Stimulated activated CD8-positive, alpha-beta memory T cell treated with anti-CD3 and anti-CD28 coated beads, Interleukin-7, amount 100 ng/mL, for 4 hours (primary cell): Measurements from ENCODE around the gene USF2.

Source experiments
- DNase-seq, 2 donors: peaks; one replicate each; pipeline ENCODE4 v3.0.0-alpha.2; 2020; ENCODE audit warnings: low read depth in 2 of 2

Gene USF2

DNA sequence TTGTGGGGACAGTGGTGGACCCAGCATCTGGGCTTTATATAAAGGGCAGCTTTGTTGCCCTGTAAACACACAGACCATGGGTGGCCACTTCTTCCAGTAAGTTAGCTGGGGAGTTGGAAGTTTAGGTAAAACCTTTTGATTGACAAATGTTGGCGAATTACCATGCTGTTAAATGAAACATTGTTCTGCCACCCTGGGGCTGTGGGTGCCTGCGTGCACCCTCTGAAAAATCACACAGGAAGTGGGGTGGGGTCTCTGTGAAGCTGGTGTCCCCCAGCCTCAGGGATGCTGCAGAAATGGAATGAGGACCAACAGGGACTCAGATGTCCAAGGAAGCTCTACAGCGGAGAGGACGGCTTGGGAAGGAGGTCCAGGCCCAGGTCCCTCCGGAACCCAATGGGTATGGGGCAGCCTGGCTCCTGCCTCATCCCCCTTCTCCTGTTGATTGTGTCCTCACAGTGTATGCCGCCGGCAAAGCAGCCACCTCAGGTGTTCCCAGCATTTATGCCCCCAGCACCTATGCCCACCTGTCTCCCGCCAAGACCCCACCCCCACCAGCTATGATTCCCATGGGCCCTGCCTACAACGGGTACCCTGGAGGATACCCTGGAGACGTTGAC lies 2.8 kb upstream of the USF2 start:
- DNase-seq, result no peak

DNA sequence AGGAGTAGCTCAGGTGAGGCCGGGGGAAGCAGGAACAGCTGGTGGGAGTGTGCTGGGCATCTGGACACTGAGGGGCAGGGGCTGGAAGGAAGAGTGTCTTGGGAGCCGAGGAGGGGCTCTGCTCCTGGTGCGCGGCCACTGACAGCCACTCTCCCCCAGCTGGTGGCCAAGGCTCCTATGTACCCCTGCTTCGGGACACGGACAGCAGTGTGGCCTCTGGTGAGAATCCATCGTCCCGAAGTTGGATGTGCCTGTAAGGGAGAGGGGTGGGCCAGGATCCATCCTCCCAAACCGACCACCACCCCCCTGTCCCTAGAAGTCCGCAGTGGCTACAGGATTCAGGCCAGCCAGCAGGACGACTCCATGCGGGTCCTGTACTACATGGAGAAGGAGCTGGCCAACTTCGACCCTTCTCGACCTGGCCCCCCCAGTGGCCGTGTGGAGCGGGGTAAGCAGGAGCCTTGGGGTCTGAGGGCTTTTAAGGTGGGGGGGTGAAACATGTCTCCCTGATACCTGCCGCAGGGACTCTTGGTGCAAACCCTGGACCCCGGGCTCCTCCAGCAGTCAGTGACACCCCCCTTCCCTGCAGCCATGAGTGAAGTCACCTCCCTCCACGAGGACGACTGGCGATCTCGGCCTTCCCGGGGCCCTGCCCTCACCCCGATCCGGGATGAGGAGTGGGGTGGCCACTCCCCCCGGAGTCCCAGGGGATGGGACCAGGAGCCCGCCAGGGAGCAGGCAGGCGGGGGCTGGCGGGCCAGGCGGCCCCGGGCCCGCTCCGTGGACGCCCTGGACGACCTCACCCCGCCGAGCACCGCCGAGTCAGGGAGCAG lies 2.0 kb upstream of the USF2 start:
- DNase-seq, result no peak

DNA sequence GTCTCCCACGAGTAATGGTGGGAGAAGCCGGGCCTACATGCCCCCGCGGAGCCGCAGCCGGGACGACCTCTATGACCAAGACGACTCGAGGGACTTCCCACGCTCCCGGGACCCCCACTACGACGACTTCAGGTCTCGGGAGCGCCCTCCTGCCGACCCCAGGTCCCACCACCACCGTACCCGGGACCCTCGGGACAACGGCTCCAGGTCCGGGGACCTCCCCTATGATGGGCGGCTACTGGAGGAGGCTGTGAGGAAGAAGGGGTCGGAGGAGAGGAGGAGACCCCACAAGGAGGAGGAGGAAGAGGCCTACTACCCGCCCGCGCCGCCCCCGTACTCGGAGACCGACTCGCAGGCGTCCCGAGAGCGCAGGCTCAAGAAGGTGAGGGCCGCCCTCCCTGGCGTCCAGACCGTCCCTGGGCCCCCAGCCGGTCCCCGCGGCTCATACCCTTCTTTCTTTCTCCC lies 1.4 kb upstream of the USF2 start:
- peak in 1 of 2 donors; percentile 55 for DNase-seq

DNA sequence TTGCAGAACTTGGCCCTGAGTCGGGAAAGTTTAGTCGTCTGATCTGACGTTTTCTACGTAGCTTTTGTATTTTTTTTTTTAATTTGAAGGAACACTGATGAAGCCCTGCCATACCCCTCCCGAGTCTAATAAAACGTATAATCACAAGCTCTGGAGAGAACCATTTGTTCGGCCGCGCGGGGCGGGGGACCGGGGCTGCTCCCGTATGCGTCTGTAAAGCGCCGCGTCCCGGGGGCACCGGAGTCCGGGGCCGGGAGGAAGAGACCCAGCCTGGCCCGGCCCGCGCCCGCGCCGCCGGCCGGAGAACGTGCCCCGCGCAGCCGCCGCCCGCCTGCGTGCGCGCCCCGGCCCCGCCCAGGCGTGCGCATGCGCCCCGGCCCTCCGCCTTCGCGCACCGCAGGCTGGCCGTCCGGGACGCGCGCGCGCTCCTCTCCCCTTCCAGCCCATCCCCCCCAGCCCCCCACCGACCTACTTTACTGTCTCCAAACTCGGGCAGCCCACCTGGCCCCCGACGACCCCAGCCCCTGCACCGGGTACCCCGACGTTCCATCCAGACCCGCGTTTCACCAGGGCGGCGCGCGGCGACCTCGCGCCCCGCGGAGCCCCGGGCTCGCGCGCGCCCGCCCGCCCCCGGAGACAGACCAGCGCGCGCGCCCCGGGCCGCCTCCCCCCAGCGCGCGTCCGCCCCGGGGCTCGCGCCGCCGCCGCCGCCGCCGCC lies 785 bp upstream of the USF2 start:
- DNase-seq, result peak in 1 of 2 donors; percentile 74

DNA sequence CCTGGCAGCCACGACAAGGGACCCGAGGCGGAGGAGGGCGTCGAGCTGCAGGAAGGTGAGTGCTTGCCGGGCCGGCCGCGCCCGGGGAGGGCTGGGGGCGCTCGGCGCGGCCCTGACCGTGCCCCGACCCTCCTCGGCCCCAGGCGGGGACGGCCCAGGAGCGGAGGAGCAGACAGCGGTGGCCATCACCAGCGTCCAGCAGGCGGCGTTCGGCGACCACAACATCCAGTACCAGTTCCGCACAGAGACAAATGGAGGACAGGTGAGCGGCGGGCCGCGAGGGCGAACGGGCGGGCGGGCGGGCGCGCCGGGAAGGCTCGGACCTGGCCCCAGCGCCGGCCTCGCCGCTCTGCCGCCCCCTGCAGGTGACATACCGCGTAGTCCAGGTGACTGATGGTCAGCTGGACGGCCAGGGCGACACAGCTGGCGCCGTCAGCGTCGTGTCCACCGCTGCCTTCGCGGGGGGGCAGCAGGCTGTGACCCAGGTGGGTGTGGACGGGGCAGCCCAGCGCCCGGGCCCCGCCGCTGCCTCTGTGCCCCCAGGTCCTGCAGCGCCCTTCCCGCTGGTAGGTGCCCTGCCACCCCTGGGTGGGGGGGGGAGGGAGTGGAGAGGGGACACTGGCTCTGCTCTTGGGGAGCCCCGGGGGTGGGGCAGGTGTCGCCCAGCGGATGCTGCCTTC lies 816 bp downstream of the USF2 start:
- peak; percentile 57 to 72 for DNase-seq

DNA sequence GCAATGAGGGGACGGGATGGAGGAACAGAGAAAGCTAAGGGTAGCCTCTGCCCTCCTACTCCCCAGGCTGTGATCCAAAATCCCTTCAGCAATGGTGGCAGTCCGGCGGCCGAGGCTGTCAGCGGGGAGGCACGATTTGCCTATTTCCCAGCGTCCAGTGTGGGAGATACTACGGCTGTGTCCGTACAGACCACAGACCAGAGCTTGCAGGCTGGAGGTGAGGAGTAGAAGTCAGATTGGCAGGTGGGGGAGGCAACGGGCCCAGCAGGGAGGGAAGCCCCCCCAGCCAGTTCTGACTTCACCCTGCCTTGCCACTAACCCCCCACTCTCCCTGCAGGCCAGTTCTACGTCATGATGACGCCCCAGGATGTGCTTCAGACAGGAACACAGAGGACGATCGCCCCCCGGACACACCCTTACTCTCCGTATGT lies 1.6 kb downstream of the USF2 start:
- no peak for DNase-seq

DNA sequence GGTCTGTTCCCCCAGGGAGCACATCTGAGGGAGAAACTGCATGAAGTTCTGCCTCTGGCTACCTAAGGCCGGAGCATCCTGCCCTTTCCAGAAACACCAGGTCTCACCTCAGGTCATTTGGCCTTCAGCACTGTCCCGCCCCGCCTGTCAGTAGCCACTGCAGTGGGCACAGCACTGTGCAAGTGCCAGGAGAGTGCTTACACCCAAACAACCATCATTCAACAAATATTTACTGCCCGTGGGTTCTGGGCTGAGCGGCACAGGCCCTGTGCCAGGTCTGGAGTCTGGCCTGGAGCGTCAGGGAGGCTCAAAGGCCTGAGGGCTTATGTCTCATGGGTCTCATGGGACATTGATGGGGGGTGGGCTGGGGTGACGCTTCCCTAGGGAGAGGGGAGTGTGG lies 2.8 kb downstream of the USF2 start:
- no peak for DNase-seq

DNA sequence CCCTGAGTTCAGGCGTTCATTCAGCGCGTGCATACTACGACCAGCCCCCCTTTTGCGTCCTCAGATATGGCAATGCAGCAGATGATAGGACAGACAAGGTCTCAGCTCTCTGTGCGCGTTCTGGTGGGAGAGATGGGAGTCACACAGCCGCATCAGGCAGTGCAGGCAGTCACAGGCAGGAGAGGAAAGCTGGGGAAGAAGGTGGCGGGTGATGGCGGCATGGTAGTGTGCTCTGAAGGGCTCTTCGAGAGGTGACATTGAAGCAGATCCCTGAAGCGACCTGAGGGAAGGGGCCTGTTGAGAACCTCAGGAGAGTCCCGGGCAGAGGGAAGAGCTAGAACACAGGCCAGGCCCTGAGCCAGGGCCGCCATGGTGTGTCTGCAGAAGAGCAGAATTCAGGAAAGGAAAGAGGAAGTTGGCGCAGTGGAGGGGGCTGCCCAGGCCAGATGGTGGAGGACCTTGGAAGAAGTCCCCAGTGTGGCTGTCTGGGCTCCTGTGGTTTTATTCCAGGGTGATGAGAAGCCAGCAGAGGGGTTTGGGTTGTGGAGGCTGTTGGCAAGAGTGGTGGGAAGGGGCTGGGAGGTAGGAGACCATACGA lies 3.5 kb downstream of the USF2 start:
- no peak for DNase-seq

DNA sequence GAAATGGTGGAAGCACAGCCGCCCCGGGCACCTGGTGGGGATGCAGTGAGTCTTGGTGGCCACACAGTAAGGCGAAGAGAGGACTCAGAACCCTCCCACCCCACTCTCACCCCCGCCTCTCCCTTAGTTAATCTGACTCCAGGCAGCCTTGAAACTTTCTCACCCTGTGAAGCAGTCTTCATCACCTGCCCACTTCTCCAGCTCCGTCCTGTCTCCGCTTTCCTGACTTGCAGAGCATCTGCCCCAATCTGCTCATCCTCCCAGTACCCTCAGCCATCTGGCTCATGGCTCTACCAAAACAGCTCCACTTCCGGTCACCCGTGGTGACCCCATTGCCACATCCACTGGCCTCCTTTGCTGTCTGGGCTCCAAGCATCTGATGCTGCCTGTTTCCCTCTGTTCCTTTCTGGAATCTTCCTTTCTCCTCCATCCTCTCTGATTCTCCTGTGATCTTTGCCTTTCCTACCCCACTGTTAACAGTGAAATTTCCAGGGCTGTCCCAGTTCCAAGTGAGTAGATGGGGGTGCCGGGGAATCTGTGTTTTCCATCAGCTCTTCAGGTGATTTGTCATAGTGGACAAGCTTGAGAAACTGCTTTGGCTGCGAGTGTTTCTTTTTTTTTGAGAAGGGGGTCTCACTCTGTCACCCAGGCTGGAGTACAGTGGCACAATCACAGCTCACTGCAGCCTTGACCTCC lies 4.3 kb downstream of the USF2 start:
- no peak for DNase-seq

DNA sequence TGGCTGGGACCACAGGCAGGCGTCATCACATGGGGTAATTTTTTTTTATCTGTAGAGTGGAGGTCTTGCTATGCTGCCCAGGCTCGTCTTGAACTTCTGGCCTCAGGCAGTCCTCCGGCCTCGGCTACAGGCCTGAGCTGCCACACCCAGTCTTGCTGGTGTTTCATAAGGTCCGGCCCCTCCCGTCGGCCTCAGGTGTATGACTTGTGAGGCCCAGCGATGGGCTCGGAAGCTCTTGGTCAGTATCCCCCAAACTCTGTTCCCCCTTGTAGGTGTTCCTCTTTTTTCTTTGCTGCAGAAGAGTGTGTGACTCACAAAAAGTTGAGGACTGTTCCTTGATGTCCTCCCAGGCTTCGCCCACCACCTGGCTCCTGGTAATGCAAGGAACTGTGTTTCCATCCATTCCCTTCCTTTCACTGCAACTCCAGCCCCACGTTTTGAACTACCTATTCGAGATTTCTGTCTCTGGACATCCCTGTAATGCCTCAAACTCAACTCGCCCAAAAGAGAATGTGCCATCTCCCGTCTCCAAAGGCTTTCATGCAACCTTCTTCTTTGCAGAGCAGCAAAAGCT lies 5.0 kb downstream of the USF2 start:
- no peak for DNase-seq

DNA sequence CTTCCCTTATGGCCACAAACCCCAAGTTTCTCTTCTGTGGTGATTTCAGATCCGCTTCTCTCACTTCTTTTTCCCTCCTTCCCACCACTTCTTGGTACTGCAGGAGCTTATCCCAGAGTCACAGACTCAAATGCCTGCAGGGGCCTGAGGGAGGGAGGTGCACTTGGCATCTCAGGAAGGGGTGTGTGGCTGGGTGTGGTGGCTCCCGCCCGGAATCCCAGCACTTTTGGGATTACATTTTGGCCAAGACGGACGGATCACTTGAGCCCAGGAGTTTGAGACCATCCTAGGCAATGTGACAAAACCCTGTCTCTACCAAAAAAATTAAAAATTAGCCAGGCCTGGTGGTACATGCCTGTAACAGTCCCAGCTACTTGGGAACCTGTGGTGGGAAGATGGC lies 5.6 kb downstream of the USF2 start:
- DNase-seq, result no peak

DNA sequence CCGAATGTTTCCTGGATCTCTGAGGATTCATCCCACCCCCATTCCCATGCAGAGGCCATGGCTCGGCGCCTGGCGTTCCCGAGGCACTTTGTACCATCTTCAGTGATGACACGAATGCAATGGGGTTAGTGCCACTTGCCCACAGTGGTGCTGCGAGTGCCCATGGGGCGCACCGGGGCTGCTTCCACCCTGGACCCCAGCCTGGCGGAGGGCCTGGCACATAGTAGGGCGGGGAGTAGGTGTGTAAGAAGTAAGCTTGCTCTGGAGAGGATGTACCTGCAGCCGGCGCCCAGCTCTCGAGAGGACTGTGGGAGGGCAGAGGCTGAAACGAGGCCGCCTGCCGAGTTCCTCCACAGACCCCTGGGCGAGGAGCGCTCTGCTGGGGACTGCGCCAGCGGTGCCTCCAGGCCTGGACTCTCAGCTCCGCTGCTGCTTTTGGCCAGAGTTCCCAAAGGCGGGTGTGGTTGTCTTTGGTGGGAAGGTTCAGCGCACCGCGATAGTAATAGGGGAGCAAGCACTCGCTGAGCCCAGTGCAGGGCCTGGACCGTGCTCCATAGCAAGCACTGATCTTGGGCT lies 8.0 kb downstream of the USF2 start:
- no peak for DNase-seq

DNA sequence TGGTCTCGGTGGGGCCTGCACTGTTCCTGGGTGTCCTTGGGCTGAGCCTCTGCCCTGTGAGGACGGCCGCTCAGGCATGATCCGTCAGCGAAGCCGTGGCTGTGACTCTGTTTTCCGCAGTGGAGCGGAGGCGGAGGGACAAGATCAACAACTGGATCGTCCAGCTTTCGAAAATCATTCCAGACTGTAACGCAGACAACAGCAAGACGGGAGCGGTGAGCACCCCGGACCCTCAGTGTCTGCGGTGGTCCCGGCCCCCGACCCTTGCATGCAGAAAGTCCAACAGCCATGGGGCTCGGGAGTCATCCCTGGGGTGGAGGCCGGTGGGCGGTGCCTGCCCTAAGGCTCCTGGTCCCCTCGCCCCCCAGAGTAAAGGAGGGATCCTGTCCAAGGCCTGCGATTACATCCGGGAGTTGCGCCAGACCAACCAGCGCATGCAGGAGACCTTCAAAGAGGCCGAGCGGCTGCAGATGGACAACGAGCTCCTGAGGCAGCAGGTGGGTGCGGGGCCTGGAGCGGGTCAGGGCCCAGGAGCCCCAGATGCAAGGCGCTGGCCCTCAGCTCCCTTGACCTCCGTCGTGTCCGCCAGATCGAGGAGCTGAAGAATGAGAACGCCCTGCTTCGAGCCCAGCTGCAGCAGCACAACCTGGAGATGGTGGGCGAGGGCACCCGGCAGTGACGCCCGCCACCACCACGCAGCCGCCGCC lies 10.0 kb downstream of the USF2 start:
- DNase-seq, result no peak

DNA sequence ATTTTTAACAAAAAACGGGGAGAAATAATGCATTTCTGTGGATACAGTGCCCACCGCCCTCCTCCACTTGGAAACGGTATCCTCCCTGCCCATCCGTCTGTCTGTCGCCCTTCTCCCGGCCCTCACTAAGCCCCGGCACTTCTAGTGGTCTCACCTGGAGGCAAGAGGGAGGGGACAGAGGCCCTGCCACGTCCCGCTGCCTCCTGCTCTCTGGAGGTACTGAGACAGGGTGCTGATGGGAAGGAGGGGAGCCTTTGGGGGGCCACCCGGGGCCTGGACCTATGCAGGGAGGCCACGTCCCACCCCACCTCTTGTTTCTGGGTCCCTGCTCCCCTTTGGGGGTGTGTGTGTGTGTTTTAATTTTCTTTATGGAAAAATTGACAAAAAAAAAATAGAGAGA lies 10.6 kb downstream of the USF2 start:
- no peak for DNase-seq

DNA sequence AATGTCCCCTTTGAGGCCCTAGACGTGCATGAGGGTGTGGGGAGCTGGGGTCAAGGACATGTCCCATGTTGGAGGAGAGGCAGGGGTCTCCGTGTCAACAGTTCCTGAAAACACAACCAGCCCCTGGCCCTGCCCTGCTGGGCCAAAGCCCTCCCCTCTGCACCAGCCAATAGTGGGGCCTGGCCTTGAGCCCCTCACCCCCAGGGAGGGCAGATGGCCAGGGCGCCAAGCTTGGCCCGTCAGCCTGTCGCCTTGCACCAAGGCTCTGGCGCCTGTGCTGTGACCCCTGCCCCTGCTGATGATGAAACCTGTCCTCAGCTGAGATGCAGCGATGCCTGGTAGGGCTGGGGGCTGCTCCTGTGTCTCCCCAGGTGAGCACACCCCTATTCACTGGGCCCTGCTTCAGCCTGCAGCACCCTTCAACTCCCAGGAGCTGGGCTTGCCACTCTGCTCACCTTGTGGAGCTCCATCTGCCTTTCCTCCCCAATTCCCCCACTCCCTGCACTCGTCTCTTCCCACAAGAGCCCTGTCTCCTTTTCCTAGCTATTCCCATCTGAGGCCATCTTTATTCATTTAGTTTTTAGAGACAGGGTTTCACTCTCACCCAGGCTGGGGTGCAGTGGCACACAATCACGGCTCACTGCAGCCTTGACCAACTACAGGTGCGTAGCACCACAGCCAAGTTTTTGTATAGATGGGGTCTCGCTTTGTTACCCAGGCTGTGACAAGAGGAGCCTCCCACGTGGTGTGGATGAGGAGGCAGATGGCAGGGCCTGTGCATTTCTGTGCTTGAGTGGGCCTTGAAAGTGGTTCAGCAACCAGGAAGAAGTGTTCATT lies 11.4 kb downstream of the USF2 start:
- no peak for DNase-seq

DNA sequence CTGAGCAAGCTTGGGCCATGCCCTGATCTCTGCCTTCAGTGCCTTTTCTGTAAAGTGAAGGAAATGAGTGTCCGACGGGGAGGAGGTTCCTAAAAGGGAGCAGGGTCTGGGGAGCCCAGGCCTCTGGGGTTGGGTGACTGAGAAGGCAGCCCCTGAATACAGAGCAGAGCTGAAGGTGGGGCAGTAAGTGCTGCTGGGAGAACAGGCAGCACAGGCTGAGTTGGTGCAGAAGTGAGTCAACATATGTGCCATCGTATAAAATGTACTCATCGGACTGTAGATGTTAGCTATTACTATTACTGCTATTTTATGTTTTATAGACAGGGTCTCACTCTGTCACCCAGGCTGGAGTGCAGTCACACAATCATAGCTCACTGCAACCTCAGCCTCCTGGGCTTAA lies 12.5 kb downstream of the USF2 start:
- DNase-seq, result no peak

DNA sequence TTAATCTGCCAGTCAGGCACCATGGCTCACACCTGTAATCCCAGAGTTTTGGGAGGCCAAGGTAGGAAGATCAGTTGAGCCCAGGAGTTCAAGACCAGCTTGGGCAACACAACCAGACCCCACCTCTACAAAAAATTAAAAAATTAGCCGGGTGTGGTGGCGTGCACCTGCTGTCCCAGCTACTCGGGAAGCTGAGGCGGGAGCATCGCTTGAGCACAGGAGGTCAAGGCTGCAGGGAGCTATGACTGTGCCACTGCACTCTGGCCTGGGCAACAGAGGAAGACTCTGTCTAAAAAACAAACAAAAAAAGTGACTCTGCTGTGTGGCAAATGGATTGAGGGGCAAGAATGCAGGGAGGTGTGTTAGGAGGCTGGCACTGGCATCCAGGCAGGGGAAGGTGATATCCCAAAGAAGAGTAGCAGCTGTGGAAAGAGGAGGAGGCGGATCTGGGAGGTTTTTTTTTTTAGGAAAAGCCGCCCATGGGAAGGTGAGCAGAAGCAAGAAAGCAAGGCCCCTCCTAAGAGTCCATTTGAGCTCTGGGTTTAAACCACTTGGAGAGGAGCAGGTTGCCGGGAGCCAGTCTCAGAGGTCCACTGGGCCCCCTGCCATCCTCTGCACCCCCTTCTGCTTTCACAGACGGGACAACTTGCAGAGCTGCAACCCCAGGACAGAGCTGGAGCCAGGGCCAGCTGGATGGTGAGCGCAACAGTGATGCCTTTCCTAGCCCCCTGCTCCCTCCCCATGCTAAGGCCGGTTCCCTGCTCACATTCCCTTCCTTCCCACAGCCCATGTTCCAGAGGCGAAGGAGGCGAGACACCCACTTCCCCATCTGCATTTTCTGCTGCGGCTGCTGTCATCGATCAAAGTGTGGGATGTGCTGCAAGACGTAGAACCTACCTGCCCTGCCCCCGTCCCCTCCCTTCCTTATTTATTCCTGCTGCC lies 15.7 kb downstream of the USF2 start:
- no peak for DNase-seq

DNA sequence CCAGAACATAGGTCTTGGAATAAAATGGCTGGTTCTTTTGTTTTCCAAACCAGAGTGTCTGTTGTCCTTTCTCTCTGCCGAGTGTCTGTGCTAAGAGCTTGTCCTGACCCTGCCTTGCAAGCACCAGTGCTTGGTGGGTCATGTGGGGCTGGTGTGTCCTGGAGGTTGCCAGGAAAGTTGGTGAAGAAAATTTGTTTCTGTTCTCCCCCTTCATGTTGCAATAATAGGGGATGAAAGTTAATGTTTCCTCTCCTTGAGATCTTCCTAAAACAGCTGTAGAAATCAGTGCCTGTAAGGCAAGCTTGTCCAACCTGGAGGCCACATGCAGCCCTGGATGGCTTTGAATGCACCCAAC lies 16.3 kb downstream of the USF2 start:
- no peak for DNase-seq
